HS-5 (cell line): ENCODE results near the gene FAM181A.

Source experiments
- DNase-seq: peaks from one replicate; pipeline ENCODE4 v3.0.0-alpha.2; 2012; ENCODE audit warnings: low read depth

Gene FAM181A

GRCh38 chr14:93903342-93904184 is 23.6 kb upstream of the FAM181A start:
- DNase-seq, result no peak

- no peak for DNase-seq
Measured at GRCh38 chr14:93905623-93906022, 21.5 kb upstream of the FAM181A start.

- no peak for DNase-seq
Measured at GRCh38 chr14:93906341-93907329, 20.5 kb upstream of the FAM181A start.

- no peak for DNase-seq
Measured at GRCh38 chr14:93909429-93910128, 17.6 kb upstream of the FAM181A start.

- DNase-seq, result no peak
Measured at GRCh38 chr14:93911975-93912615, 15.0 kb upstream of the FAM181A start.

- DNase-seq, result no peak
Measured at GRCh38 chr14:93912782-93913181, 14.4 kb upstream of the FAM181A start.

GRCh38 chr14:93914278-93914677 is 12.9 kb upstream of the FAM181A start:
- no peak for DNase-seq

GRCh38 chr14:93915070-93915705 is 12.0 kb upstream of the FAM181A start:
- no peak for DNase-seq

- DNase-seq, result no peak
Measured at GRCh38 chr14:93915800-93916199, 11.3 kb upstream of the FAM181A start.

GRCh38 chr14:93916498-93916897 is 10.6 kb upstream of the FAM181A start:
- no peak for DNase-seq

GRCh38 chr14:93917141-93917540 is 10.0 kb upstream of the FAM181A start:
- DNase-seq, result no peak

- no peak for DNase-seq
Measured at GRCh38 chr14:93921001-93921806, 5.9 kb upstream of the FAM181A start.

GRCh38 chr14:93923626-93924025 is 3.5 kb upstream of the FAM181A start:
- no peak for DNase-seq

- DNase-seq, result no peak
Measured at GRCh38 chr14:93924592-93925355, 2.4 kb upstream of the FAM181A start.

GRCh38 chr14:93925374-93925895 is 1.7 kb upstream of the FAM181A start:
- no peak for DNase-seq

- DNase-seq, result no peak
Measured at GRCh38 chr14:93926245-93926872, 785 bp upstream of the FAM181A start.

GRCh38 chr14:93927800-93928145 is 629 bp downstream of the FAM181A start:
- DNase-seq, result no peak

GRCh38 chr14:93928184-93929047 is 1.3 kb downstream of the FAM181A start:
- no peak for DNase-seq
